Hematopoietic multipotent progenitor cell treated with erythropoietin and hydrocortisone succinate and interleukin-3 and kit ligand, for 17 days (in vitro differentiated cells): ENCODE results near the gene PRRT3.
"Not testable (repeated sequence)": the region's sequence is repeated elsewhere in the genome, so short reads cannot be mapped to it uniquely, and the experiment has no call there.

Source experiments
- DNase-seq: peaks from one replicate; pipeline ENCODE4 v3.0.0-alpha.2; 2015; ENCODE audit warnings: low spot score

PRRT3 gene

DNA sequence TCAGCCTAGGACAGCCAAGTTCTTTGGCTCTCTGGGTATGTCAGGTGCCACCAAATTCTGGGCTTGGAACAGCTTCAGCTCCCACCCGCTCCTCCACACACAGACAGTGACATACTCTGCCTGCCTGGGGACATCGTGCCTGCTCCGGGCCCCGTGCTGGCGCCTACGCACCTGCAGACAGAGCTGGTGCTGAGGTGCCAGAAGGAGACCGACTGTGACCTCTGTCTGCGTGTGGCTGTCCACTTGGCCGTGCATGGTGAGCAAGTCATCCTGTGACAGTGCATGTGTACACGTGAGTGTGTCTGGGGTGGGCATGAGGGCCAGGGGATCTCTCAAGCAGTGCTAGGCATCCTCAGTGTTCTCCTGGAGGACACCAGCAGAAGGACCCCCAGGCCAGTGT lies 34.4 kb downstream of the PRRT3 start:
- DNase-seq = no peak

DNA sequence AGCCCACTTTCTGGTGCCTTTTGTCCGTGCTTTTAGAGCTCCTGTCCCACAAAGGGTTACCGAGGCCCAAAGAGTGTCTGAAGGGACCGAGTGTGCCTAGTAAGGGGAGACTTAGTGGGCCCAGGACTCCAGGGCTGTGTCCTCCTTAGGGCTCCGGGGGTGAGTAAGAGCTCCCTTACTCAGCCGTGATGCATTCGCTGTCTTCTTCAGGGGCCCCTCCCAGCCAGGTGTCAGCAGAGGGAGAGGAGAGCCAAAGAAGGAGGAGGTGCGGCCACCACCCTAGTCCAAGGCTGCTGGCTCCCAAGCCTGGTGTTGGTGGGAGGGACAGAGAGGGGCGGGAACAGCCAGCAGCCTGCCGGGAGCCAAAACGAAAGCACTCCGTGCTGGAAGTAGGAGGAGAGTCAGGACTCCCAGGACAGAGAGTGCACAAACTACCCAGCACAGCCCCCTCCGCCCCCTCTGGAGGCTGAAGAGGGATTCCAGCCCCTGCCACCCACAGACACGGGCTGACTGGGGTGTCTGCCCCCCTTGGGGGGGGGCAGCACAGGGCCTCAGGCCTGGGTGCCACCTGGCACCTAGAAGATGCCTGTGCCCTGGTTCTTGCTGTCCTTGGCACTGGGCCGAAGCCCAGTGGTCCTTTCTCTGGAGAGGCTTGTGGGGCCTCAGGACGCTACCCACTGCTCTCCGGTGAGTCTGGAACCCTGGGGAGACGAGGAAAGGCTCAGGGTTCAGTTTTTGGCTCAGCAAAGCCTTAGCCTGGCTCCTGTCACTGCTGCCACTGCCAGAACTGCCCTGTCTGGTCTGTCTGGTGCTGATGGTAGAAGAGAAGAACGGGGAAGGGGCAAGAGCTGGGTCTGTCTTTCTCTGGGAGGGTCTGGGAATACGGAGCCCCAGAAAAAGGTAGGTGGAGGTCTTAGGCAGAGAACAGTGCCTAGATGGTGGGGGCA lies 35.2 kb downstream of the PRRT3 start, which contains the start of gene IL17RC:
Gene IL17RC, plus strand, starts transcription at position 365 of the 947 bp plus-strand sequence. Its CDS starts 218 bp downstream, at position 583.
- DNase-seq = peak; percentile 55

DNA sequence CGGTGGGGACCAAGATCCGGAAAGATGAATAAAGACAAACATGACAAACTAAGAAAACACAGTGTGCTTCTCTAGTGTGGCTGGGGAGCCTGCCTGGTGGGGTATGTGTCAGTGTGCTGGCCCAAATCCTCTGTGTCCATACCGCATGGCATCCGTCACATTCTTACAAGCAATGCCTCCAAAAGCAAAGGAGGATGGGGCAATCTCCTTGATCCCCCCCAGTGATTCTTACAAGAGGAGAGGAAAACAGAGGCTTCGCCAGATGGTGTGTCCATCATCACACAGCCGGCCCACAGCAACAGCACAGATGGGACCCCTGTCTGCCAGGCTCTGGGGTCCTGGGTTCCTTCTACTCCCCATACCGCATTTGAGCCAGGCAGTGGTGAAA lies 35.9 kb downstream of the PRRT3 start:
- no peak for DNase-seq

DNA sequence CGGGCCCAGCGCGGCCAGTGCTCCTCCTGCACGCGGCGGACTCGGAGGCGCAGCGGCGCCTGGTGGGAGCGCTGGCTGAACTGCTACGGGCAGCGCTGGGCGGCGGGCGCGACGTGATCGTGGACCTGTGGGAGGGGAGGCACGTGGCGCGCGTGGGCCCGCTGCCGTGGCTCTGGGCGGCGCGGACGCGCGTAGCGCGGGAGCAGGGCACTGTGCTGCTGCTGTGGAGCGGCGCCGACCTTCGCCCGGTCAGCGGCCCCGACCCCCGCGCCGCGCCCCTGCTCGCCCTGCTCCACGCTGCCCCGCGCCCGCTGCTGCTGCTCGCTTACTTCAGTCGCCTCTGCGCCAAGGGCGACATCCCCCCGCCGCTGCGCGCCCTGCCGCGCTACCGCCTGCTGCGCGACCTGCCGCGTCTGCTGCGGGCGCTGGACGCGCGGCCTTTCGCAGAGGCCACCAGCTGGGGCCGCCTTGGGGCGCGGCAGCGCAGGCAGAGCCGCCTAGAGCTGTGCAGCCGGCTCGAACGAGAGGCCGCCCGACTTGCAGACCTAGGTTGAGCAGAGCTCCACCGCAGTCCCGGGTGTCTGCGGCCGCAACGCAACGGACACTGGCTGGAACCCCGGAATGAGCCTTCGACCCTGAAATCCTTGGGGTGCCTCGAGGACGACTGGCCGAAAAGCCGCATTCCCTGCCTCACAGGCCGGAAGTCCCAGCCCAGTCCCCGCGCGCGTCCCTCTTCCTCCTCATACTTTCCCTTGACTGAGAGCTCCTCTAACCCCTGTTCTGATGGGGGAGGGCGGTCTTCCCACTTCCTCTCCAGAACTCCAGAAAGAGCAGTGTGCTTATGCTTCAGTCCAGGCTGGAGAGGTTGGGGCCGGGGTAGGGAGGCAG lies 36.7 kb downstream of the PRRT3 start:
- peak; percentile 44 for DNase-seq

DNA sequence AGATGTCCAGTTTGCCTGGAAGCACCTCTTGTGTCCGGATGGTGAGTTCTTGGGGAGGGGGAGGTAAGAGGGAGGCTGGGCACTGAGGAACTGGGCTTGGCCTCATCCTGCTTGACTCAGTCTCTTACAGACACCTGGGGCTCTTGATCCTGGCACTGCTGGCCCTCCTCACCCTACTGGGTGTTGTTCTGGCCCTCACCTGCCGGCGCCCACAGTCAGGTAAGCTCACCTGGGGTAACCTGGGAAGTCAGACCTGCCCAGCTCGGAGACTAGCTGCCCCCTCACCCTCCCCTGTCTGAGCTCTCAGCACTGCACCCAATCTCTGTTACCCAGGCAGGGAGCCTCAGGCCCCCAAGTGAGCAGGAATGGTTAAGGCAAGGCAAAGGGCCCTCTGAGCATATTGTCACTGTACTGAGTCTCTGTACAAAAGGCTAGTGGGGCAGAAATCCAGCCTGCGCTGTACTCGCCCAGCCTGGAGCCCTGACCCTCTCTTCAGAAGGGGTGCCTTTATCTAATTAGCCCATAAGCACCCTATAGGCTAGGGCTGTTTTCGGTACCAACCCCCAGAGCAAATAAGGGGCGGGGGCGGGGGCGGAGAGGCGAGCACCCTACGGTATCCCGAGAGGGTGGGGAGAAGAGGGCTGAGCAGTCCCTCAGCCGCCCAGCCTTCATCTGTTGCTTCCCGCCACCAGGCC lies 37.5 kb downstream of the PRRT3 start:
- DNase-seq = no peak

DNA sequence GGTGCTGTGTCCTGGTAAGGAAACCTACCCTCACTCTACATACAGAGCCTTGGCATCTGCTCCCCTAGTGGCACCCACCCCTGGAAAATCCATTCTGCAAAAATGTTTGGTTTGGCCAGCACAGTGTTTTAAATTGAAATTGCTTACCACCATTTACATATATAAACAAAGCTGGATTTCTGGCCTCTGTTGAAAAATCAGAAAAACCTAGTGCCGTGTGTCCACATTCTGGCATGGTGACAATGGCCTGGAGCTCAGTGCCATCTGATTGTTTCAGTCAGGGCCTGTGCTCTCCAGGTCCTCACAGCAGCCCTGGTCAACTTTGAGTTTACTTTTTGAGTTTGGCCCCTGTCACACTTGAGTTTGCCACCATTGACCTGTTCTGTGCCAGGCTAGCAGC lies 38.2 kb downstream of the PRRT3 start:
- no peak for DNase-seq

DNA sequence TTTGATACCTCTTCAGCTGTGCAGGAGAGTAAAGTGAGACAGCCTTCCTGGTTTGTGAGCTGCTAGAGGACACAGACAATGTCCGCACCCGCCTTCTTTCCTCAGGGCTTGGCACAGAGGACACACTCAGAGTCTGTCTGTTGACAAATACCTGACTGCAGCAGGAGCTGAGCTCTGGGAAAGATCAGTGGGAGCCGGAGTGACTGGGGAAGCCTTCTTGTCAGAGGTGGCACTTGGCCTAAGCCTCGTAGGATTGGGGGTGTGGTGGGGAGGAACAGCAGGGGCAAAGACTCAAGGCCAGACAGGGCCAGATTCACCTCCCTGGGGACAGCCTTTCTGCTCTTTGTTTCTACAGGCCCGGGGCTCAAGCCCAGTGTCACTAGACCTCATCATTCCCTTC lies 38.6 kb downstream of the PRRT3 start:
- DNase-seq = no peak

DNA sequence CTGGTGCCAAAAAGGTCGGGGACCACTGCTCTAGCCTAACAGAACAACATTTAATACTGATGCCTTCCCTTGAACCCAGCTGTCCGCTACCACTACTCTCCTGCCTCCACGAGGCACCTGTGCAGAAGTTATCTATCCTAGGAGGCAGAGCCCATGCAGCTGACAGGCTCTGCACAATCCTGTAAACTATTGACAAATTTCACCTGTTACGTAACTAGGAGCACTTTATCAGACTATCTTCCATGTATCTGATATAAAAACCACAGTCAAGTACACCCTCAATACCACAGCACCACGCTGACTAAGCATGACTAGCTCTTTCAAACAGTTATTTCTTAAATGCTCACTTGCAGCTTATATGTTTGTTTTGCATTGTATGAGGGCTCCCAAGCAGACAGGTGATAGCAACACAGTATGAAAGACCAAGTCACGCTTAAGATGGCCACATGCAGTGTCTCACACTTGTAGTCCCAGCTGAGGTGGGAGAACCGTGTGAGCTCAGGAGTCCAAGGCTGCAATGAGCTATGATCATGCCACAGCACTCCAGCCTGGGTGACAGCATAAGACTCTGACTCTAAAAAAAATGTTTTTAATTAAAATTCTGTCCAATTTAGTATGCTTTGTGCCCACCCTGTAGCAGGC lies 39.8 kb downstream of the PRRT3 start:
- DNase-seq = peak; percentile 58

DNA sequence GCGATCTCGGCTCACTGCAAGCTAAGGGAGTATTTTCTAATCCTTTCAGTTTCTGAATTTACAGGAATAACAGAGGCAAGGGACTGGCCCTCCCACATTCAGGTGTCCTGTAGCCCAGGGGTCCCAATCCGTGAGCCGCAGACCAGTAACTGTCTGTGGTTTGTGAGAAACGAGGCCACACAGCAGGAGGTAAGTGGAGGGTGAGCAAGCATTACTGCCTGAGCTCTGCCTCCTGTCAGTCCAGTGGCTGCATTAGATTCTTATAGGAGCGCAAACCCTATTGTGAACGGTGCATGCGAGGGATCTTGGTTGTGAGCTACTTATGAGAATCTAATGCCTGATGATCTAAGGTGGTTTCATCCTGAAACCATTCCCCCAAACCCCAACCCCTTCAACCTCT lies 40.3 kb downstream of the PRRT3 start:
- DNase-seq = no peak

DNA sequence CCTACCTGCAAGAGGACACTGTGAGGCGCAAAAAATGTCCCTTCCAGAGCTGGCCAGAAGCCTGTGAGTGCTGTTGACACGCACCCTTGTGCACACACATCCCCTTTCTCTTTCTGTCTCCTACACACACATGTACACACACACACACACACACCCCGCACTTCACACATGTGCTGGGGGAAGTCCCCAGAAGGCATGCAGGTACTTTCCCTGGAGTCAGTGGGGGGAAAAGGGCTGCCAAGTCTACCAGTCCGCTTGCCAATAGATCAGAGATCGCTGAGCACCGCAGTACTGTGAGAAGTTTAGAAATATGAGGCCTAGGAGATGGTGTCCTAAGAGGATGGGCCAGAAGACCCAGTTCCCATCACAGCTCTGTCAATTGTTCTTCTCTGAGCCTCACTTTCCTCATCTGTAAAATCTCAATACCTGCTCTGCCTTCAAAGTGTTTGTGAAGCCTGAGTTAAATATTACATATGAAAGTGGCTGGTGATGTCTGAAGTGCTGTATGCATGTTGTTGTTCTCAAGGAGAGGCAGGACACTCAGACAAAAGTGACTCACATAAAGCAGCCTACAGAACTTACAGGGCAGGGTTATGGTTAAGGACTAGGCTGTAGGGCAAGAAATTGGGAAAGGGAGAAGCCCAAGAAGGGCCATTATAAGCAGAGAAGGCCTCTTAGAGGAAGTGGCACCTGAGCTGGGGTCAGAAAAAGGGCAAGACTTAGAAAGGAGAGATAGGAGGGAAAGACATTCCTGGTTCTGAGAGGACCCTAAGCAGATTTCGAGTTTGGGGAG lies 42.8 kb downstream of the PRRT3 start:
- no peak for DNase-seq

DNA sequence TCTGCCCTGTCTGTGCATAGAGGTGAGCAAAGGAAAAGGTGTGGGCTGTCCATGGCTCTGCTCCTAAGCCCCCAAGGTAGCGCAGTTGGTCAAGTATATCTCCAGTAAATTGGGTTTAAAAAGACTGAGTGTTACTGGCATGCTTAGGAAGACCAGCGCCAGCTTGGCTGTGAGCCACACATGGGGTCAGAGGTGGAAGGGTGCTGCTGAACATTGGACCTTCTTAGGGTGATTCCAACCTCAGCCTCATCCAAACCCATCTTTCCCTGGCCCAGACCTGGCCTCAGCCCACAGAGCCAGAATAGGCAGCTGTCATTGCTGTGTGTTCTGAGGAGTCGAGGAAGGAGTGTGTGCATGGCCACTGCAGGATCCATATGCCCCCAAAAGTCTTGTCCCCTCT lies 43.9 kb downstream of the PRRT3 start:
- DNase-seq = no peak

DNA sequence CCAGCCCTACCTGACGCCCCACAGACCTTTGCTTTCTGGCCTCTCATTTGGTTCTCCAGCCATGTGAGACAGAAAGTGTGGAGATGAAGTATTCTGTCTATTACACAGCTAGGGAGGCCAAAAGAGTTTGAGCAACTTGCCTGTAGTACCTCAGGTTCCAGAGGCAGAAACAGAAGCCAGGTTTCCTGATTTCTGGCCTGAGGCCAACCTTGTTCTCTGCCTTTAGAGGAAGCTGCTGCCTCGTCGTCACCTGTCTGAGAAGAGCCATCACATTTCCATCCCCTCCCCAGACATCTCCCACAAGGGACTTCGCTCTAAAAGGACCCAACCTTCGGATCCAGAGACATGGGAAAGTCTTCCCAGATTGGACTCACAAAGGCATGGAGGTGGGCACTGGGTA lies 45.7 kb downstream of the PRRT3 start:
- DNase-seq = no peak

DNA sequence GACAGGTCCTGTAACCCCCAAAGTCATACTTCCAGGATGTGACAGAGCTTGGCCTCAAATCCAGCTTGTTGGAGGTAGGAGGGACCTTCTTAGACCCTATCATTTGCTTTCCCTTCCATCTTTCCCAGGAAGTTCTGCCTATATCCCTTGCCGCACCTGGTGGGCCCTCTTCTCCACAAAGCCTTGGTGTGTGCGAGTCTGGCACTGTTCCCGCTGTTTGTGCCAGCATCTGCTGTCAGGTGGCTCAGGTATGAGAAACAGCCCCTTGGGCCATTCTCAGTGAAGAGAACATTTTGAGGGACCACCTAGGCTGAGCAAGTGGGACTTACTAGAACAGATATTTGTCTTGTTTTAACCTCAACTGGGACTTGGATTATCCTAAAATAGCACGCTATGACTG lies 48.3 kb downstream of the PRRT3 start:
- DNase-seq = no peak

DNA sequence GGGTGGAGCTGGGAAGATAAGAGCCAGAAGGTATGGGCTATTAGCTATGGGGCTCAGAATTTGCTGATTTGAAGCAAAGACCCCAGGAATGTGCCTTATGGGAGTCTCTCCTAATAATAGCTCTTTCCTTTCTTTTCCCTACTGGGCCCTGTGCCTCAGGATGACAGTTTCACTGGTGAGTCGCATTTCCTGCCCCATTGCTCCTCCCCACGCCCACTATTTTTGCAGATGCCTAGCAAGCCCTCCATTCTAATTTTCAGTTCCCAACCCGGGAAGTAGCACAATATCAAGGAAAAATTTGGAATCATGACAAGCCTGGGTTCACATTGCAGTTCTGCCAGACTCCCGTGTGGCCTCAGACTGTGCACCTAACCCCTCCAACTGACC lies 49.0 kb downstream of the PRRT3 start:
- no peak for DNase-seq

DNA sequence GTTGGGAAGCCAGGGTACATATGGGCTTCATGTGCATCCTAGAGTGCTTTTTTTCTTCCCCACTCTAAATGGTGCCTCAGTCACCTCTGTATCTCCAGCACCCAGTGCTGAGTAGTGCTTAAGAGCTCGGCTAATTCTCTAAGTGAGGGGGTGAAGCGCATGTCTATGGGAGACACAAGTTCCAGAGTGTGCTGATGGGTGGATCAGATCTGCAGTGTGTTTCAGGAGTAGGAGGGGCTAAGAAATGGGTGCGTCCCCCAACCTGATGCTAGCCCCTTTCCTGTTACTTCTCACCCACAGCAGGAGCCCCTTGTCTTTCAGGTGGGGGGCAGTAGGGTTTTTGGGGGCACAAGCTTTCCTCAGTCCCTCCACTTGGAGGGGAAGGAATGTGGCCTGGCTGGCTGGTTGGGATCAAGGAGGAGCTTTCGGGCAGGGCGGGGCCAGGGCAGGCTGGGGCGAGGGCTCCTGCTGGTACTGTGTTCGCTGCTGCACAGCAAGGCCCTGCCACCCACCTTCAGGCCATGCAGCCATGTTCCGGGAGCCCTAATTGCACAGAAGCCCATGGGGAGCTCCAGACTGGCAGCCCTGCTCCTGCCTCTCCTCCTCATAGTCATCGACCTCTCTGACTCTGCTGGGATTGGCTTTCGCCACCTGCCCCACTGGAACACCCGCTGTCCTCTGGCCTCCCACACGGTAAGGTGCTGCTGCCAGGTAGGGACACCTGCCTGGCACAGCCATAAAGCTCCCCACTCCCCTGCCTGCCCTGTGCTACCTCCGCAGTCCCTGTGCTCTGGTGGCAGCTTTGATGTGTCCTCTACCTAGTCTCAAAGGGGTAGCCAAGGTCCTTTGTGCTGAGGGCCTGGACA lies 49.6 kb downstream of the PRRT3 start, which contains the start of gene IL17RE:
Gene IL17RE, plus strand, starts transcription at position 477 of the 866 bp plus-strand sequence. Its CDS starts 85 bp downstream, at position 562.
- no peak for DNase-seq

DNA sequence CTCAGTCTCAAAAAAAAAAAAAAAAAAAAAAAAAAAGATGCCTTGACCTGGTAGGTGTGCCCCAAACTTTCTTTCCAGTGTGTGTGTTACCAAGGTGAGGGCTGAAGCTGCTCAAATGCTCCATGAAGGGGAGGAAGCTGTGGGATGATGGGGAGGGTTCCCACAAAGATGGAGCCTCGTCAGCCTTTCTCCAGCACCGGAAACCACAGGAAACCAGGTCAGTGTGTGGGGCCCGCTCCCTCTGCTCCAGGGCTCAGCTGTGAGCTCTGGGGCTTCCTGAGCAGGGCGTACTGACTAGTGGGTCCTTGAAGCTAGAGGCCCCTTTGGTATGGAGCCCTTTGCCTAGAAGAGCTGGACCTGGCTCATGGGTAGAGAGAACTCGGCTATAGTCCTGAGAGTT lies 50.2 kb downstream of the PRRT3 start:
- DNase-seq = no peak

DNA sequence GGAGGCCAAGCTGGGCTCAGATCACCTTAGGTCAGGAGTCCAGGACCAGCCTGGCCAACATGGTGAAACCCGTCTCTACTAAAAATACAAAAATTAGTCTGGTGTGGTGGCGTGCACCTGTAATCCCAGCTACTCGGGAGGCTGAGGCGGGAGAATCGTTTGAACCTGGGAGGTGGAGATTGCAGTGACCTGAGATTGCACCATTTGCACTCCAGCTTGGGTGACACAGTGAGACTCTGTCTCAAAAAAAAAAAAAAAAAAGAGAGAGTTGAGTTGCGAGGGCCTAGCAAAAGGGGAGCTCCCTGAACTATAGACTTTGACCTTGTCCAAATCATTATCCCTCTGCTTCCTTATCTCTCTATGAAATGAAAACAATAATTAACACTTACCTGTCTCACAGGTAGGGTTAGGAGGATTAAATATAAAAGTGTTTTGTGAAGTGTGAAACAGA lies 51.2 kb downstream of the PRRT3 start:
- DNase-seq = not testable (repeated sequence)

DNA sequence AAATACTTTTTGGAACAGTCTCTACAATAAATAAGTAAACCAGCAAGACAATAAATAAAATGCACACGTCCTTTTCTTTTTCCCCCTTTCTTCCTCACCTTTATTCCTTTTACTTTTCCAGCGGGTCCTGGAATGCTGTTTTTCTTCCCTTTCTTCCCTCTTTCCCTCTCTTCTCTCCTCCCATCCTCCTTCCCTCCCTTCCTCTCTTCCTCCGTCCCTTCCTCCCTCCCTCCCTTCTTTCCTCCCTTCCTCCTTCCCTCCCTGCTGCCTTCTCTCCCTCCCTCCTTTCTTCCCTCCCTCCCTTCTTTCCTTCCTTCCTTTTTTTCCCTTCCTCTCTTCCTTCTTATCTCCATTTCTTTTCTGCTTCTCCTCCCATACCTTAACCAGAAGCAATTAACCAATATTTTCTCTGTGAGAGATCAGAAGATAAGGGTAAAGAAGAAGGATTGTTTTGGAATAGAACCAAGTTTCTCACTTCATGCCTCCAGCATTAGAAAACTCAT lies 52.9 kb downstream of the PRRT3 start:
- DNase-seq = no peak

DNA sequence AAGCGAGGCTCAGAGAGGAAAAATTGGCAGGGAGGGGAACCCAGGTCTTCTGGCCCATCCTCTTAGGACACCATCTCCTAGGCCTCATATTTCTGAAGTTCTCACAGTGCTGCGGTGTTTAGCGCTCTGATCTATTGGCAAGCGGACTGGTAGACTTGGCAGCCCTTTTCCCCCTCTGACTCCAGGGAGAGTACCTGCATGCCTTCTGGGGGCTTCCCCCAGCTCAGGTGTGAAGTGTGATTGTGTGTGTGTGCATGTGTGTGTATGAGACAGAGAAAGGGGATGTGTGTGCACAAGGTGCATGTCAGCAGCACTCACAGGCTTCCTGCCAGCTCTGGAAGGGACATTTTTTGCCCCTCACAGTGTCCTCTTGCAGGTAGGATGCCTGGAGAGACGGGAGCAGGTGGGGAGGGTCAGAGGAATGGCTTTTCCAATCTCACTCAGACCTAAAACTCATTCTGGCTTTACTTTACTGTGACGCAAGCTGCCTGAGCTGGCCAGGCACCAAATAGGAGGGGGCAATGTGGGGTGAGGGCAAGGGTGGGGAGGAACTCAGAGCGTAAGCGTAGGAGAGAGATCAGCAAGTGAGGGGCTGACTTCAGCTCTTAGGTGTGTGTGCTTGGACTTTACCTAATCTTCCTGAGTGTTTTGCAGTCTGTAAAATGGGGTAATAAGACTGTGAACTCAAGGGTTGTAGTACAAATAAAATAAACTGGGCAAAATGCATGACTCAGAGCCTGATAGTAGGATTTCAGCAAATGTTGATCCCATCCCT lies 53.6 kb downstream of the PRRT3 start:
- DNase-seq = no peak
